GM21390 (cell line): ENCODE measurements around the gene RPL29.

ENCODE experiments used
- ATAC-seq: cut with Tn5 transposase; IDR thresholded peaks from one replicate; pipeline ENCODE4 v1.9.1; 2021; ENCODE audit not compliant: unreplicated experiment

Gene RPL29

GRCh38 chr3:51966486-51966885 is 29.2 kb downstream of the RPL29 start:
- ATAC-seq: no peak

DNA sequence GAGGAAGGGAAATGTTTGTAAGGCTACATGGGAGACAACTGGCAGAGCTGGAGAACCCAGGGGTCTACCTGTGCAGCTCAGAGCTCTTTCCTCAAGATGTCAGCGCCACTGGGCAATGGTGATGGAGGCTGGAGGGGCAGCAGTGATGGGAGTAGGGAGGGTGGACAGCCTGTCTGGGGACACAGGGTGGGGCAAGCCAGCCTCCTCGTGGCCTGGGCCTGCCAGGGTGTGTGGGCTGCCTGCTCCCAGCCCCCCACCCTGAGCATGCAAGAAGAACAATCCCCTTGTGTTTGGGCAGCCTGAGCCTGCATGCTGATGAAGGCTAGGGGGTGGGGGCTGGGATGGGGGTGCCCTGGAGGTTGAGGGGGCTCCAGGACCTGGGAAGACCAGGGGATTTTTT is 29.7 kb downstream of the RPL29 start:
- ATAC-seq: no peak

GRCh38 chr3:51964521-51964920 is 31.2 kb downstream of the RPL29 start:
- ATAC-seq: no peak

GRCh38 chr3:51963951-51964451 is 31.7 kb downstream of the RPL29 start:
- ATAC-seq: no peak

GRCh38 chr3:51962854-51963530 is 32.7 kb downstream of the RPL29 start:
- no peak for ATAC-seq

DNA sequence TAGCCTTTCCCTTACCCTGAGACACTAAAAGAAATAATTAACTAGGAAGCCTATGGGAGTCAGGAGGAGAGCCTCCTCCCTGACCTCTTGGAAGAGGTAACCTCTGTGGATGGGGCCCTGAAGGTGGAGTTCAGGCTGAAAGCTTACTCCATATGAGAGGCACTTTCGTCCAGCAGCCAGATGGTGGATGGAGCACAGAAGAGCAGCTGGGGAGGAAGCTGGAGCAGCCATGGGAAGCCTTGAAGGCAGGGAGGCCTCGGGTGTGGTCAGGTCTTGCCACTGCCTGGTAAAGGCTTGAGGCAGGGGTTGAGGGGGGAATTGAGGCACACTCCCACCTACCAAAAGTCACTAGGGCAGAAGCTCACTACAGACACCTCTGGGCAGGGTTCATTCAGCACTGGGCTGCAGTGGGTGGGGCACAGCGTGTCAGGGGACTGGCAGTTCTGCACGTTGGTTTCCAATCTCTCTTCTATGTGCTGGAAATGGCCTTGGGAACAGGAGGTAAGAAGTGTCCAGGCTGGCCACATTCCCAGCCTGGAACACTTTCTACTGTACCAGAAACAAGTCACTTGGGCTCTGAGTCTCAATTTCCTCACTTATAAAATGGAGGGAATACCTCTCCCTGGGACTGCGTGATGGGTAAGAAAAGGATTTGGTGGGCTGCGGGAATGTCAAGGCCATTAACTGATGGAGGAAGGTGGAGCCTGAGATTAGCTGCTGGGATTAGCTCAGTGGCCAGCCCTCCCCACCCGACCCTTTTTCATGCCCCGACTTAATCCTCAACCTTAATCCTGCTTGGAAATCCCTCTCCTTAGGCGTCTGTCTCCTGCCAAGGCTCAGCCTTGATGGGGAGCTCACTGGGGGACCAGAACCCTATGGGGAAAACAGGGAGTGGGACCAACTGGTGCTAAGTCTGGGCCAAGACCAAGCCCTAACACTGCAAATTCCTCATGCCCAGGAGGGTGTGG is 33.8 kb downstream of the RPL29 start:
- ATAC-seq: no peak

GRCh38 chr3:51961011-51961410 is 34.7 kb downstream of the RPL29 start:
- ATAC-seq: no peak

DNA sequence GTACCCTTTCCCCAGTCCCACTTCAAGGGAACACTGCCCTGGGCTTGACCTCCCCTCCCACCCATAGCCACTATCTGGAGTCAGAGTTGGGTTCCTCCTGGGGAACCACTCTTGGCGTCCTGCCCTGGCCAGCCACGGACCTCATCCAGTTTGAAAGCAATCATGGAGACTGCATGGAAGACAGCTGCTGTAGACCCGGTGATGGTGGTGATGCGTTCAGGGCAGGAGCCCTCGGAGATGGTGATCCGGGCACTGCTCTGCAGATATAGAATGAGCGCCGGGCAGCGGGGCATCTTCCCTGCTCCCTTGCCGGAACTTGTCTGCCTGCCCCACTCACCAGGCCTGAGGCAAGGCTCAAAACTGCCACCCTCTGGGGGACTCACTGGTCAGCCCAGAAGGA is 35.3 kb downstream of the RPL29 start:
- no peak for ATAC-seq

- ATAC-seq: no peak
Observed at GRCh38 chr3:51959651-51960050, 36.0 kb downstream of the RPL29 start.

- ATAC-seq: no peak
Observed at GRCh38 chr3:51958603-51959521, 36.8 kb downstream of the RPL29 start.

DNA sequence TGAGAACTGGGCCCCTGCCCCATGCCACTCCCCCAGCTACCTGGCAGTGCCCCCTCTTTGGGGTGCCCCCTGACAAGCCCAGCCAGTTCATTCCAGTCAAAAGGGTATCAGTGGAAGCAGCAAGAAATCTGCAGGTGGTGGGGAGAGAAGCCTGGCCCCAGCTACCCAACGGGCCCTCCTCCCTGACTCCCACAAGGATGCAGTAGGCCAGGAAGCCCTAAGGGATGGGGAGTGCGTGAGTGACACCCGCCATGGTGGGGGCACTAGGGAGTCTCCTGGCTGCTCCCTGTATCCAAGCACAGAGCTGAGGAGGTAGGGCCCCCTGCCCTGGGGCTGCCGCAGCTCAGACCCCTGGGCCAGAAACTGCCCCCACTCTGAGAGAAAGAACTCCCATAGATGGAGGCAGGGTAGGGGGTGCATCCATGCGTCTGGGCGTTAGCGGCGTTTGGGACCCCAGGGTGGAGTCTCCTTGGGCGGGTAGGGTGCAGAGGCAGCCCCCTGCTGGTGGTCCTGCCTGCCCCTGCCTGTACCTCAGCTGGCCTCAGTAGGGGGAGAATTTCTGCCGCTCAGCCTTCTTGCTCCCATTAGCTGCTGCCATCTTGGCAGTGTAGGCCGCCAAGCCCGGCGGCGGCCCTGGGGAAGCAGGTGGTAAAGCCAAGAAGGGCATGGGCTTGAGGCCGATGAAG is 38.0 kb downstream of the RPL29 start:
- ATAC-seq: no peak

DNA sequence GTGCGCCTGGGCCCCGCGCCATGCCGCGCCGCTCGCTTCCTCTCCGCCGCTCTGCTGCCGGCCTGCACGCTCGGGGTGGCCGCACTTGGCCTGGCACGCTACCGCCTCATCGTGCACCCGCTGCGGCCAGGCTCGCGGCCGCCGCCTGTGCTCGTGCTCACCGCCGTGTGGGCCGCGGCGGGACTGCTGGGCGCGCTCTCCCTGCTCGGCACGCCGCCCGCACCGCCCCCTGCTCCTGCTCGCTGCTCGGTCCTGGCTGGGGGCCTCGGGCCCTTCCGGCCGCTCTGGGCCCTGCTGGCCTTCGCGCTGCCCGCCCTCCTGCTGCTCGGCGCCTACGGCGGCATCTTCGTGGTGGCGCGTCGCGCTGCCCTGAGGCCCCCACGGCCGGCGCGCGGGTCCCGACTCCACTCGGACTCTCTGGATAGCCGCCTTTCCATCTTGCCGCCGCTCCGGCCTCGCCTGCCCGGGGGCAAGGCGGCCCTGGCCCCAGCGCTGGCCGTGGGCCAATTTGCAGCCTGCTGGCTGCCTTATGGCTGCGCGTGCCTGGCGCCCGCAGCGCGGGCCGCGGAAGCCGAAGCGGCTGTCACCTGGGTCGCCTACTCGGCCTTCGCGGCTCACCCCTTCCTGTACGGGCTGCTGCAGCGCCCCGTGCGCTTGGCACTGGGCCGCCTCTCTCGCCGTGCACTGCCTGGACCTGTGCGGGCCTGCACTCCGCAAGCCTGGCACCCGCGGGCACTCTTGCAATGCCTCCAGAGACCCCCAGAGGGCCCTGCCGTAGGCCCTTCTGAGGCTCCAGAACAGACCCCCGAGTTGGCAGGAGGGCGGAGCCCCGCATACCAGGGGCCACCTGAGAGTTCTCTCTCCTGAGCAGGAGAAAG is 39.6 kb downstream of the RPL29 start:
- no peak for ATAC-seq

DNA sequence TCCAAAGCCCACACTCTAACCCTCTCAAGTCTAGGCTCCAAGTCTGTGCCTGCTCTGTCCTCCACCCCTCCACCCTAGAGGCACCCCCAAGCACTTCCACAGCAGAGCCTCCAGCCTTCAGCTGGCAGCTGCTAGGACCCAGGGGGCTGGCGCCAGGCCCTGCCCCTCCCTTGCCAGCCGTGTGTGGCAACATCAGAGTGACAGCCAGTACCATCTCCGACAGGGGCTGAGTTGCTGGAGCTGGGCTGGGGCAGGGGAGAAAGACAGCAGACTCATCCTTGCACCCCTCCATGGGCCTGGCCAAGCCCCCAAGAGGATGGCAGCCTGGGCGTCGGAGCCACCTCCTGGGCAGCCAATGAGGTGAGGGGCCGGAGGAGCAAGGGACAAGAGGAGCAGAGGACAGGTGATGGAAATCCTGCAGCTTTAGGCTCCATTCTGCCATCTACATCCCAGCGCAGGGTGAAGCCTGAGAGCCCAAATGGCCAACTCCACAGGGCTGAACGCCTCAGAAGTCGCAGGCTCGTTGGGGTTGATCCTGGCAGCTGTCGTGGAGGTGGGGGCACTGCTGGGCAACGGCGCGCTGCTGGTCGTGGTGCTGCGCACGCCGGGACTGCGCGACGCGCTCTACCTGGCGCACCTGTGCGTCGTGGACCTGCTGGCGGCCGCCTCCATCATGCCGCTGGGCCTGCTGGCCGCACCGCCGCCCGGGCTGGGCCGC is 40.4 kb downstream of the RPL29 start, which contains the start of gene GPR62:
TSS of gene GPR62 (plus strand) at position 207 of the 718 bp plus-strand sequence. CDS start at position 479, 272 bp downstream.
- ATAC-seq: no peak

DNA sequence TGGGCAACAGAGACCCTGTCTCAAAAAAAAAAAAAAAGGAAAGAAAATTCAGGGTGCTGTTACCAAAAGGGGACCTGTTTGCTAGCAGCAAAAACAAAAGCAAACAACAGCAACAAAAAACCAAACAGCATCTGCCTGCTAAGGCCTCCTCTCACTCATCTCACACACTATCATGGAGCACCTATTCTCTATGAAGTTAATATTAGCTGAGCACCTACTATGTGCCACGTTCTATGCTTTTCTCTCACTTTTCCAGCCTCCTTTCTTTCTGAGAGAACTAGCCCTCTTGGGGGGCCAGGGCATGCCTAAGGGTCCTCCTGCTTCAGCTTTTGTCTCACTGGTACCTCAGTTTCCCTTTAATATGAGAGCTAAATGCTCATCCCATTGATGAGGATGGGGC is 41.0 kb downstream of the RPL29 start:
- no peak for ATAC-seq

- no peak for ATAC-seq
Observed at GRCh38 chr3:51954105-51954504, 41.6 kb downstream of the RPL29 start.

DNA sequence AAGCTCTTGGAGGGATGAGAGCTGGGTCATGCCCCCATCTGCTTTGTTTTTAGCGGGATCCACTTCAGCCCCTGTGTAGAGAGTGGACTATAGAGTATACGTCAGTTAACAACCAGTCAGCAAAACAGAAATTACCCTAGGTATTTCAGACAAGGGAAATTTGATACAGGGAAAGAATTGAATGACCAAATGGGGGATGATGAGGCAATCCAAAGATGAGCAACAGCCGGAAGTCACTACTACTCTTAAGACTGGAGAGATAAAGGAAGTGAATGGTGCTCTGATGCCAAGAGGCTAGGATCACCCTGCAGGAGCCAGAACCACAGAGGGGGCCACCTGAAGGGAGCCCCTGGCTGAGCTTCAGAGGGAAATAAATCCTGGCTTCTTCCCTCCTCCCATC is 42.2 kb downstream of the RPL29 start:
- ATAC-seq: no peak

DNA sequence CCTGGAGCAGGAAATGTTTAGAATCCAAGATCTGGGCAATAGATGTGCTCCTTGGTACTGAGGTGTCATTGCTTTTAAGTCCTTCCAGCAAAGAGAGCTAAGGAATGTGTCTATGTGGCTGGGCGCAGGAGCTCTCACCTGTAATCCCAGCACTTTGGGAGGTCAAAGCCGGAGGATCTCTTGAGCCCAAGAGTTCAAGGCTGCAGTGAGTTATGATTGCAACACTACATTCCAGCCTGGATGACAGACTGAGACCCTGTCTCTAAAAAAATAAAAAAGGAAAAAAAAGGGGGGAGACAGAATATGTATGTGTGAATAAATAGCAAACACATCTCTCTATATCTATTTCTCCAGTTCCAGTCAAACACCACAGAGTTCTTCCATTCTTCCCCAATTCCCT is 44.8 kb downstream of the RPL29 start:
- ATAC-seq: no peak

DNA sequence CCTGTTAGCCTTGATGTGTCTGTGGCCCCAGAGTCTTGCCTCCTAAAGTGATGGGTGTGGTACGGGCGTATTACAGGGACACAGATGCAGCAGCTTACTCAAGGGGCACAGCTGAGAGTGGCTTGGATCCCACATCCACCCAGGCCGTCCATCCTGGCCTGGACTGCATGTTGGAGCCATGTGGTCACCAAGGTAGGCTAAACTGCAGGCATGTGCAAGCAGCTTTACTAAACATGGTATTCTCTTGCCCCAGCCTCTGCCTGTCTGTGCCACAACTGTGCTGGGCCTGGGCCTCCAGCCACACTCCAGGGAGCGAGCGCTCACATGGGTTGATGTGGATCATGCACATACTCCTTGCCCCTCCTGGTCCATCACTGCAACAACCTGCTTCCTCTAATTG is 46.6 kb downstream of the RPL29 start:
- no peak for ATAC-seq
